ENCODE results near the gene PITPNC1. TPM values are rescaled to one million over a fixed set of nuclear protein-coding genes. Genes with fewer than 3 reads are reported as not detected.

PITPNC1 gene
- total and polyA plus RNA-seq, 12 donors: 4.9 to 33.0 (median 14.0) TPM

DNA sequence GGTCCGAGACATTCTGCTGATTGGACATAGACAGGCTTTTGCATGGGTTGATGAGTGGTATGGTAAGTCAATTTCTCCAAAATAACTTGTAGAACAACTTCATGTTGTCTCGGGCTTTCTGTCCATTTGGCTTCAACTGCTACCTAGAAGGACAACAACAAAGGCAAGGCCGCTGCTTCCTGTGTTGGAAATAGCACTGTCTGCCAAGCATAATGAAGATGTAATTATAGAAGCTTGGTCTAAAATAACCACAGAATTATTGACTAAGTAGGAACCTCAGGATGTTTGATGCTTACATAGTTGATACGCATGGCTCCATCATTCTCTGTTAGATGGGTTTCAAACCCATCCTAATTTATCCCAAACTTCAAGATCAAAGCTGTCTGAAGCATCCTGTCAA lies 298.4 kb downstream of the PITPNC1 start:
- Histone ChIP-seq H3K36me3 (replicated peaks in 1 of 2) (peaks cover 0 to 3% of the 10 kb centered on the region in 2 donors), H3K4me1 (replicated peaks in 1 of 2) (peaks cover 0 to 4% of the 10 kb centered on the region in 2 donors), H3K4me3 (no peak overlapping the region), H3K27ac (no peak overlapping the region), H3K27me3 (no peaks in the 10 kb centered on the region), H3K9me3 (replicated peaks in 1 of 3) (no peaks in the 10 kb centered on the region)
- DNase-seq: no peak
- no peak for TF ChIP-seq CTCF (IDR thresholded peaks at IDR 0.05)
- no peak for TF ChIP-seq POLR2A (IDR thresholded peaks at IDR 0.05)
- intact Hi-C loops (cut with DNase I): no loop called here
- 77 to 90% (median 85%) methylated on average over 4 of the region's 4 CpGs for WGBS, 4 donors

GRCh38 chr17:67676305-67676704 lies 299.2 kb downstream of the PITPNC1 start:
- H3K4me3 ChIP-seq: no peak overlapping the region
- whole genome bisulfite sequencing, 4 donors: 34 to 65% (median 53%) methylated on average over 4 of the region's 4 CpGs
- TF ChIP-seq CTCF (IDR thresholded peaks at IDR 0.05): no peak
- TF ChIP-seq POLR2A (IDR thresholded peaks at IDR 0.05): no peak
- DNase-seq: peak in 4 of 7 donors; percentile 14 to 32 (median 24)
- H3K36me3 ChIP-seq (replicated peaks in 1 of 2): peaks cover 0 to 3% of the 10 kb centered on the region in 2 donors
- intact Hi-C loops (cut with DNase I): no loop called here
- peaks cover 0 to 4% of the 10 kb centered on the region in 2 donors for H3K4me1 ChIP-seq (replicated peaks in 1 of 2)
- H3K9me3 ChIP-seq (replicated peaks in 1 of 3): no peaks in the 10 kb centered on the region
- peak overlapping the region in 1 of 5 donors; percentile 13 for H3K27ac ChIP-seq
- H3K27me3 ChIP-seq: no peaks in the 10 kb centered on the region

GRCh38 chr17:67678414-67678813 lies 301.3 kb downstream of the PITPNC1 start:
- WGBS, 4 donors: 90 to 100% (median 96%) methylated on average over 2 of the region's 2 CpGs
- TF ChIP-seq CTCF (IDR thresholded peaks at IDR 0.05) (no peak), POLR2A (IDR thresholded peaks at IDR 0.05) (no peak)
- intact Hi-C loops (cut with DNase I): no loop called here
- Histone ChIP-seq H3K27ac (no peak overlapping the region), H3K4me3 (no peak overlapping the region), H3K27me3 (no peaks in the 10 kb centered on the region), H3K9me3 (replicated peaks in 1 of 3) (no peaks in the 10 kb centered on the region), H3K4me1 (replicated peaks in 1 of 2) (peaks cover 0 to 4% of the 10 kb centered on the region in 2 donors), H3K36me3 (replicated peaks in 1 of 2) (peaks cover 0 to 3% of the 10 kb centered on the region in 2 donors)
- DNase-seq: no peak

DNA sequence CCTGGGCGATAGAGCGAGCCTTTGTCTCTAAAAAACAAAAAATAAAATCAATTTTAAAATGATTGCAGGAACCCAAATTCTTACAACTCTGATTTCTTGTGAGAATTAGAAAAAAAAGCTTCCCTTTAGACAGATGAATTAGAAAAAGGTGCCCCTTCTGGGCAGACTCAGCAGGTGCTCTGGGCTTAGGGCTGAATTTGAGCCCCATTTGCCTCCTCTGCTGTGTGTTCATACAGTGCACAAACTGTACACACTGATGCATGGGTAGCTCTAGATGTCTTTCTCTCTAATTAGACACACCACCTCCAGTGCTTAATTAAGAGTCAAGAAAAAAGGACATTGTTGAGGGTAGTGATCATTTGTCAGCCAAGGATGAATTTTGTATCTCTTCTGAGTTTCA lies 302.1 kb downstream of the PITPNC1 start:
- Histone ChIP-seq H3K4me3 (no peak overlapping the region), H3K9me3 (replicated peaks in 1 of 3) (no peaks in the 10 kb centered on the region), H3K4me1 (replicated peaks in 1 of 2) (peaks cover 0 to 4% of the 10 kb centered on the region in 2 donors), H3K27ac (no peak overlapping the region), H3K36me3 (replicated peaks in 1 of 2) (peaks cover 0 to 3% of the 10 kb centered on the region in 2 donors), H3K27me3 (no peaks in the 10 kb centered on the region)
- no peak for TF ChIP-seq POLR2A (IDR thresholded peaks at IDR 0.05)
- no peak for TF ChIP-seq CTCF (IDR thresholded peaks at IDR 0.05)
- intact Hi-C loops (cut with DNase I): no loop called here
- 95 to 100% (median 97%) methylated on average over 2 of the region's 2 CpGs for WGBS, 4 donors
- DNase-seq: no peak

All from adrenal gland (tissue), 12 donors.